ENCODE measurements around the gene RBM39. TPM values are rescaled to one million over a fixed set of nuclear protein-coding genes. Genes with fewer than 3 reads are reported as not detected.

Gene RBM39
- total RNA-seq, 4 donors from 2014 or later = 98.5 to 165 (median 130) TPM

DNA sequence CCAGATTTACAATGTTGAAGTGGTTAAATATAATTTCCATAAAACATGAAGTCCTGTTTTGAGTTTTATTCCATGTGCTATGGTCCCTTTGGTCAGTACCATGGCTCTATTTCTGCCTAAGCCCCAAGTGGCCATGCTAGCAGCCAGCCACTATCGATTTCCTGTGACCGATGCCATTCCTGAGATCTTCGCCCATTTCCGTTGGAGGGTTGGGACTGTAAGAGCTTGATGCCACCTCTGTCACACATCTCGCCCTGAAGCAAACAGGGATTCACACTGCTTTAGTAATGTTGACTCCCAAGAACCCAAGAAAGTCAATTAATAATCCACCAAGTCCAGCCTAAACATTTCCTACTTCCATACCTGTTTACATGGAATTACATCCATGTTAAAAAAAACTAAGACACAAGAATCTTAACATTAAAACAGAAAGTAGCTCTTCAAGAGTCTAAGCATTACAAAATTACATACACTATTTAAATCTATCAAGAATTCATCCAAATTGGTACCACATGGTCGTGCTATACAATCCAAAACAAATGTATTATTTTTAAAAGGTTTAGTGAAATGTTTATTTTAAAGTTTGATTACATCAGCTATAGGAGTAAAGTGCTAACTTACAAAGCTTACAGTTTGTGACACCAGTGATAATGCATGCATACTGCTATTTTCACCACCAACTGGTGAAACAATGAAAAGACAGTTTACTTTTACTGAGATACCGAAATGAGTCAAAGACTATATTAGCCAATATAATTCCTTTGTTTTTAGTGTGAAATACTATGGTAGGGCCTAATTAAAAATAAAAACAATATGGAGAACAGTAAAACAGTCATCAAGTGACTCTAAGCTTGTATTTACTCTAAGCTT is 2.5 kb downstream of the RBM39 start:
- Histone ChIP-seq H3K27me3 (no peaks in the 10 kb centered on the region), H3K4me3 (peak overlapping the region; percentile 80 to 96 (median 88)), H3K27ac (peak overlapping the region; percentile 95 to 100 (median 98)), H3K4me1 (peaks cover 59 to 63% of the 10 kb centered on the region in 2 donors), H3K36me3 (peaks cover 0 to 60% of the 10 kb centered on the region in 2 donors), H3K9me3 (no peaks in the 10 kb centered on the region)
- TF ChIP-seq POLR2A (IDR thresholded peaks at IDR 0.05) = no peak
- peak in 1 of 5 experiments; percentile 16 for TF ChIP-seq CTCF (IDR thresholded peaks at IDR 0.05 in 4 of 5, conservative IDR thresholded peaks at IDR 0.05 in 1 of 5)
- in situ Hi-C loops (cut with MboI; ENCODE audit: low sequenced_read_pairs in 4 of 4) (loop anchor here in 3 of 4 donors (5.0 to 25.0 kb wide), 3 partner anchors 143 to 148 kb away; no protein-coding TSS in a partner anchor), intact Hi-C loops (cut with DNase I; ENCODE audit: low total_unique reads) (loop anchor here (5.0 kb wide), 1 partner anchor 137 kb away; no protein-coding TSS in a partner anchor)
- ATAC-seq = no peak
- DNase-seq = no peak

DNA sequence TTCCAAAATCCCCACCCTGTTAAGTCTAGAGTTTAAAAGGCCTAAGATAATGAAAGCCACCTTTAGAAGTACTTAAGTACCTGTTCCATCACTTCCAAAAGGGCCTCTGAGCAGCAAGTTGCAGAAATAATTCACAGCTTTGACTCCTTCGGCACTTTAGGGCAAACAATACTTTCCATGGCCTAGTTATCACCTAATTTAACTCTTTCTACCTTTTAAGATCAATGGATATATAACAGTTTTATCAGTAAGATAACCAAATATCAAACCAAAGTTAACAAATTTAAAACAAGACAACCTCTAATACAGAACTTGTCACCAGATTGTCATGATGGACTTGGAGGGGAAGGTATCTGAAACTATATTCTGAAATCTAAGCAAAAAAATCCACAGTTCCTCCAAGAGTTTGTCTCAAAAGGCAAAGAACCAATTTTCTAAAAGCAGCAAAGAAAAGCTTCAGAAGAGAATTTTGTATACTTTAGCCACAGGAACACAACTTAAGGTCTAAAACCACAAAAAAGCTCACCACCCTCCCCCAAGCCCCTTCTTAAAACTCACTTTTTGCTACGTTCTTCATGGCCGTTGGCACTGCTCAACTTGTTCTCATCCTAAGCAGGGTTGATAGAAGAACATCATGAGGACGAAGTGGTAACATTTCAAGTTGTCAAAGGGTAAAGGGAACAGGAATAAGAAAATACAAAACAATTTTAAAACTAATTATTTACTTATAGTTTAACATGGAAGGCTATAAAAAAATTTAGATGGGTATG is 3.5 kb downstream of the RBM39 start:
- Histone ChIP-seq H3K9me3 (no peaks in the 10 kb centered on the region), H3K27ac (peak overlapping the region; percentile 39 to 100 (median 98)), H3K27me3 (no peaks in the 10 kb centered on the region), H3K36me3 (peaks cover 0 to 70% of the 10 kb centered on the region in 2 donors), H3K4me1 (peaks cover 65 to 73% of the 10 kb centered on the region in 2 donors), H3K4me3 (peak overlapping the region in 3 of 4 donors; percentile 86 to 96 (median 90))
- no peak for DNase-seq
- intact Hi-C loops (cut with DNase I; ENCODE audit: low total_unique reads) = no loop called here
- ATAC-seq = no peak
- TF ChIP-seq CTCF (IDR thresholded peaks at IDR 0.05 in 4 of 5, conservative IDR thresholded peaks at IDR 0.05 in 1 of 5) = no peak
- TF ChIP-seq POLR2A (IDR thresholded peaks at IDR 0.05) = no peak
- in situ Hi-C loops (cut with MboI; ENCODE audit: low sequenced_read_pairs in 4 of 4) = loop anchor here in 2 of 4 donors (5.0 to 25.0 kb wide), 2 partner anchors 144 to 149 kb away; no protein-coding TSS in a partner anchor

DNA sequence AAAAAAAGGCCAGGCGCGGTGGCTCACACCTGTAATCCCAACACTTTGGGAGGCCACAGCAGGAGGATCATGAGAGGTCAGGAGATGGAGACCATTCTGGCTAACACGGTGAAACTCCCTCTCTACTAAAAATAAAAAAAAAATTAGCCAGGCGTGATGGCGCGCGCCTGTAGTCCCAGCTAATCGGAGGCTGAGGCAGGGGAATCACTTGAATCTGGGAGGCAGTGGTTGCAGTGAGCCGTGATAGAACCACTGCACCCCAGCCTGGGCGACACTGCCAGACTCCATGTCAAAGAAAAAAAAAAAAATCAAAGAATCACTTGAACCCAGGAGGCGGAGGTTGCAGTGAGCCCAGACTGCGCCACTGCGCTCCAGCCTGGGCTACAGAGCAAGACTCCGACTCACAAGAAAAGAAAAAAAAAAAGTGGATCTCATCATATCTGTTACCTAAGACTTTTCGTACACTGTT is 4.2 kb downstream of the RBM39 start:
- Histone ChIP-seq H3K4me1 (peaks cover 62 to 73% of the 10 kb centered on the region in 2 donors), H3K27me3 (no peaks in the 10 kb centered on the region), H3K27ac (peak overlapping the region; percentile 39 to 100 (median 98)), H3K36me3 (peaks cover 0 to 75% of the 10 kb centered on the region in 2 donors), H3K4me3 (peak overlapping the region in 1 of 4 donors; percentile 90), H3K9me3 (no peaks in the 10 kb centered on the region)
- no peak for DNase-seq
- ATAC-seq = no peak
- no peak for TF ChIP-seq POLR2A (IDR thresholded peaks at IDR 0.05)
- TF ChIP-seq CTCF (IDR thresholded peaks at IDR 0.05 in 4 of 5, conservative IDR thresholded peaks at IDR 0.05 in 1 of 5) = no peak
- in situ Hi-C loops (cut with MboI; ENCODE audit: low sequenced_read_pairs in 4 of 4) (loop anchor here in 2 of 4 donors (5.0 to 25.0 kb wide), 2 partner anchors 144 to 149 kb away; no protein-coding TSS in a partner anchor), intact Hi-C loops (cut with DNase I; ENCODE audit: low total_unique reads) (no loop called here)

DNA sequence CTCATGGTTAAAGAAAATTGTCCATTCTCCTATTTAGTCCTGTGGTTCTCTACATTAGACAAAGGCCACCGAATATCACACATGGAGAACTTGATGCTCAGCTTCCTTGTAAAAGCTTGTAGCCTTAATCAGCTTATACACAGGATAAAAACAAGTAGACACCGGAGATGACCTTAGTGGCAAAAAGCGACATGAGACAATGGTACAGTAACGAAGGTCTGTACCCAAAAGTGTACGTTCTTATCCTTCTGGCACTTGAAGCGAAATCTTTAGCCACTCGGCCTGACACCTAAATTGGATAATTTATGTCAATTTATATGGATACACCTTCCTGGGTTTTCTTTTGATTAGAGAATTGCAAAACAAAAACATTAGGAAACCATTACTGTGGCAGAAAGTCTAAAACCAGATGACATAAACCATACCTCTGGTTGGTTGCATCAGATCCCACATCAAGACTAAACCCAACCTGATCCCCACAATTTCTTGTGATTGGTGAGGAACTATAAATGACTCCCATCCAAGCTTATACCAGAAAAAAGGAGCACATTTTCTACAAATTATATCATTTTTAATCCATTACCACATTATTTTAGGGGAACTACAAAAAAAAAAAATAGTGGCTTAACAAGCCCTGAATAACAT is 6.1 kb downstream of the RBM39 start:
- in situ Hi-C loops (cut with MboI; ENCODE audit: low sequenced_read_pairs in 4 of 4) (loop anchor here in 2 of 4 donors (5.0 to 25.0 kb wide), 2 partner anchors 146 to 151 kb away; no protein-coding TSS in a partner anchor), intact Hi-C loops (cut with DNase I; ENCODE audit: low total_unique reads) (no loop called here)
- ATAC-seq (no peak), DNase-seq (no peak)
- Histone ChIP-seq H3K4me1 (peaks cover 73 to 89% of the 10 kb centered on the region in 2 donors), H3K27me3 (no peaks in the 10 kb centered on the region), H3K9me3 (no peaks in the 10 kb centered on the region), H3K4me3 (peak overlapping the region in 1 of 4 donors; percentile 11), H3K36me3 (peaks cover 4 to 95% of the 10 kb centered on the region in 2 donors), H3K27ac (peak overlapping the region; percentile 30 to 61 (median 55))
- TF ChIP-seq CTCF (IDR thresholded peaks at IDR 0.05 in 4 of 5, conservative IDR thresholded peaks at IDR 0.05 in 1 of 5) (no peak), POLR2A (IDR thresholded peaks at IDR 0.05) (no peak)

Data from gastrocnemius medialis (tissue), 4 donors.